KG1 (cell line): Measurements from ENCODE around the gene NDUFA3.

Source experiments
- DNase-seq: peaks from one replicate; lab custom pipeline; 2025; lab: John Stamatoyannopoulos, UW

Gene NDUFA3

GRCh38 chr19:54138489-54139256 is 36.0 kb downstream of the NDUFA3 start:
- no peak for DNase-seq

GRCh38 chr19:54141356-54141755 is 38.7 kb downstream of the NDUFA3 start:
- DNase-seq: no peak

GRCh38 chr19:54142166-54142780 is 39.6 kb downstream of the NDUFA3 start:
- no peak for DNase-seq

- no peak for DNase-seq
These were observed 43.0 kb downstream of the NDUFA3 start for GRCh38 chr19:54145541-54146158.

- no peak for DNase-seq
These were observed 45.0 kb downstream of the NDUFA3 start for GRCh38 chr19:54147676-54148075.

- no peak for DNase-seq
These were observed 45.5 kb downstream of the NDUFA3 start for GRCh38 chr19:54148158-54148557.

- DNase-seq: no peak
These were observed 46.6 kb downstream of the NDUFA3 start for GRCh38 chr19:54149021-54149812.

- no peak for DNase-seq
These were observed 48.8 kb downstream of the NDUFA3 start for GRCh38 chr19:54151362-54152035.

GRCh38 chr19:54152267-54152666 is 49.6 kb downstream of the NDUFA3 start:
- no peak for DNase-seq

GRCh38 chr19:54152878-54153524 is 50.3 kb downstream of the NDUFA3 start:
- no peak for DNase-seq

- no peak for DNase-seq
These were observed 51.2 kb downstream of the NDUFA3 start for GRCh38 chr19:54153731-54154326.

GRCh38 chr19:54154603-54155345 is 52.1 kb downstream of the NDUFA3 start:
- no peak for DNase-seq

GRCh38 chr19:54155694-54156093 is 53.0 kb downstream of the NDUFA3 start:
- no peak for DNase-seq

- DNase-seq: no peak
These were observed 53.8 kb downstream of the NDUFA3 start for GRCh38 chr19:54156490-54156889.

GRCh38 chr19:54156953-54157352 is 54.3 kb downstream of the NDUFA3 start:
- no peak for DNase-seq
